Measurements from ENCODE around the gene HYAL3. TPM values are rescaled to one million over a fixed set of nuclear protein-coding genes. Genes with fewer than 3 reads are reported as not detected.

The HYAL3 gene
- total and polyA plus RNA-seq, 10 of the 15 experiments (the other 5 are each of a cell fraction or from before 2014, with no cell fraction given) = 0.37 to 4.2 (median 2.8) TPM

GRCh38 chr3:50321336-50322114, 22.3 kb upstream of the HYAL3 start (continued):
- 0 out of 2 replicates have a peak, but pooled peaks have one; percentile 3 for TF ChIP-seq MAX (IDR thresholded peaks at IDR 0.05; ENCODE audit: low read depth, low read length)
- peak; percentile 92; the same call in 1 of the 2 replicates for TF ChIP-seq NKRF (conservative IDR thresholded peaks at IDR 0.05)
- TF ChIP-seq SKIL (IDR thresholded peaks at IDR 0.05; ENCODE audit: low read depth, poor library complexity, severe bottlenecking) = peak; percentile 98
- TF ChIP-seq IRF4 (IDR thresholded peaks at IDR 0.05; ENCODE audit: low read depth, low read length) = peak; percentile 39; the same call in 1 of the 2 replicates
- peak; percentile 91 for TF ChIP-seq SP1 (IDR thresholded peaks at IDR 0.05; ENCODE audit: low read depth, low read length)
- TF ChIP-seq RB1 (IDR thresholded peaks at IDR 0.05; ENCODE audit: borderline replicate concordance) = peak; percentile 84
- TF ChIP-seq EZH2 (IDR thresholded peaks at IDR 0.05; ENCODE audit: borderline replicate concordance, control insufficient read depth, low read depth, low read length) = no peak
- TF ChIP-seq BACH1 (IDR thresholded peaks at IDR 0.05; ENCODE audit: borderline replicate concordance) = peak; percentile 61; the same call in 1 of the 2 replicates

Measured in GM12878 (cell line).